Measurements from ENCODE around the gene RAI1. TPM values are rescaled to one million over a fixed set of nuclear protein-coding genes. Genes with fewer than 3 reads are reported as not detected.

Gene RAI1
- total and polyA plus RNA-seq, 2 of the 8 experiments (the other 6 are each of a cell fraction or from before 2014, with no cell fraction given) = 0.39 to 1.2 TPM

- TF ChIP-seq CHD7 (IDR thresholded peaks at IDR 0.05; ENCODE audit: insufficient replicate concordance, low read length) = no peak
- TF ChIP-seq SP4 (IDR thresholded peaks at IDR 0.05; ENCODE audit: low read length) = no peak
- no peak for TF ChIP-seq BCL11A (IDR thresholded peaks at IDR 0.05; ENCODE audit: low read depth in 2 of 2, low read length in 2 of 2)
- TF ChIP-seq RAD21 (IDR thresholded peaks at IDR 0.05 in 1 of 2, conservative IDR thresholded peaks at IDR 0.05 in 1 of 2; ENCODE audit: low read depth in 2 of 2, low read length in 2 of 2) = peak in 1 of 2 experiments; percentile 30; a peak in 2 of 4 replicates
- no peak for TF ChIP-seq BACH1 (IDR thresholded peaks at IDR 0.05; ENCODE audit: low read length)
- TF ChIP-seq RNF2 (IDR thresholded peaks at IDR 0.05; ENCODE audit: borderline replicate concordance, low read depth, low read length, missing control alignments, poor library complexity, severe bottlenecking) = no peak
- no peak for TF ChIP-seq SIRT6 (IDR thresholded peaks at IDR 0.05; ENCODE audit: low read length)
- no peak for TF ChIP-seq TEAD4 (IDR thresholded peaks at IDR 0.05; ENCODE audit: low read depth, low read length)
- 0 out of 2 replicates have a peak, but pooled peaks have one; percentile 23 for TF ChIP-seq MAX (IDR thresholded peaks at IDR 0.05)
These were observed 103.5 kb downstream of the RAI1 start (continued) for GRCh38 chr17:17784657-17785267.

Data from H1 (cell line).